Measurements from ENCODE around the gene ARHGAP27.
"Not testable (repeated sequence)": the region's sequence is repeated elsewhere in the genome, so short reads cannot be mapped to it uniquely, and the experiment has no call there.

ARHGAP27 gene

DNA sequence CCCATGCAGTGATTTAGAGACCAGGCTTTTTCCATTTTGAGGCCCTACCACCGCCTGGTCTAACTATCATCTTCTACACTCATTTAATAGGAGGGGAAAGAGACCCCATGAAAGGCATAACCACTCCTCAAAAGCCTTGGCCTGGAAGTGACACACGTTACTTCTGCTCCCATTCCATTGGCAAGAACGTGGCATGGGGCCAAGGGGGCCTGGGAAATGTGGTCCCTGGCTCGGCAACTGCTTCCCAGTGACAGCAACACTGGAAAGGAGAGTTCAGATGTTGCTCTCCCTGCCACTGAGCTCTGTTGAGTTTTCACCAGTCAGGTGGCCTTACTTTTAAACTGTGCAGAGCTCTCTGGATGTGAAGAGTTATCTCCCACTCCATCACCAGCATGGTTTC is 70.7 kb downstream of the ARHGAP27 start:
- no peak for DNase-seq (ENCODE audit: low spot score)

- DNase-seq (ENCODE audit: low spot score) = no peak
Observed at GRCh38 chr17:45361451-45361850, 71.2 kb downstream of the ARHGAP27 start.

GRCh38 chr17:45357364-45357997 is 75.2 kb downstream of the ARHGAP27 start:
- DNase-seq (ENCODE audit: low spot score) = no peak

DNA sequence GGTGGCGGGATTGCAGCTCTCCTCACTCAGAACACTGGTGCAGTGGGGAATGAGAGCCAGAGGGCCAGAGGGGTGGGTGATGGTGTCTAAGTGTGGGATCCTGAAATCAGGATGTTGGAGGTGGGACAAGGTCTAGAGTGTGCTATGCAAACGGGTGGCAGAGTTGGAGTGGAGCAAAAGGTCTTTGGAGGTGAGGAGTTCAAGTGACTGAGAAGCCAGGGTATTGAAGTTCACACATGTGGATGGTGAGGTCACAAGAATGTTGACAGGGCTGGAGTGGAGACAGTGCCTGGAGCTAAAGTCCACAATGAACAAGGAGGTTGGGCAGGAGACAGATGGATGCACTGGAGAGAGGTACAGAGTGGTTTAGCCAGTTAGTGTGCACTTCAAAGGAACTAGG is 77.6 kb downstream of the ARHGAP27 start:
- DNase-seq (ENCODE audit: low spot score) = no peak

DNA sequence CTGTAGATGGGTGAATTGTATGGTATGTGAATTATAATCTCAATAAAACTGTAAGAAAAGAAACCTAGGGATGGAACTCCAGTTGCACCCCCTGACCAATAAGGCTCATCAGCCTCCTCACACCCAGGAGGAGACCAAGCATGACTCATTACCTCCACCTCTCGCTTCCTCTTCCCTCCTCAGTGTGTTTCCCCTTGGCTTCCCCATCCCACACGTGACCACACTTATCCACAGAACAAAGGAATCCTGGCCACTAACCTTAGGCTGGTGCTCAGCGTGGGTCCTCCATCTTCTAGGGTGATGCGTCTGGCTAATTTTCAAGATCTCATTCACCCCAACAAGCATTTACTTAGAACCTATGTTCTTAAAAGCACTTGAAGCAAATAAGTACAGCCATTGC is 79.6 kb downstream of the ARHGAP27 start:
- DNase-seq (ENCODE audit: low spot score) = no peak

- no peak for DNase-seq (ENCODE audit: low spot score)
Observed at GRCh38 chr17:45351831-45352230, 80.8 kb downstream of the ARHGAP27 start.

- no peak for DNase-seq (ENCODE audit: low spot score)
Observed at GRCh38 chr17:45347444-45347843, 85.2 kb downstream of the ARHGAP27 start.

DNA sequence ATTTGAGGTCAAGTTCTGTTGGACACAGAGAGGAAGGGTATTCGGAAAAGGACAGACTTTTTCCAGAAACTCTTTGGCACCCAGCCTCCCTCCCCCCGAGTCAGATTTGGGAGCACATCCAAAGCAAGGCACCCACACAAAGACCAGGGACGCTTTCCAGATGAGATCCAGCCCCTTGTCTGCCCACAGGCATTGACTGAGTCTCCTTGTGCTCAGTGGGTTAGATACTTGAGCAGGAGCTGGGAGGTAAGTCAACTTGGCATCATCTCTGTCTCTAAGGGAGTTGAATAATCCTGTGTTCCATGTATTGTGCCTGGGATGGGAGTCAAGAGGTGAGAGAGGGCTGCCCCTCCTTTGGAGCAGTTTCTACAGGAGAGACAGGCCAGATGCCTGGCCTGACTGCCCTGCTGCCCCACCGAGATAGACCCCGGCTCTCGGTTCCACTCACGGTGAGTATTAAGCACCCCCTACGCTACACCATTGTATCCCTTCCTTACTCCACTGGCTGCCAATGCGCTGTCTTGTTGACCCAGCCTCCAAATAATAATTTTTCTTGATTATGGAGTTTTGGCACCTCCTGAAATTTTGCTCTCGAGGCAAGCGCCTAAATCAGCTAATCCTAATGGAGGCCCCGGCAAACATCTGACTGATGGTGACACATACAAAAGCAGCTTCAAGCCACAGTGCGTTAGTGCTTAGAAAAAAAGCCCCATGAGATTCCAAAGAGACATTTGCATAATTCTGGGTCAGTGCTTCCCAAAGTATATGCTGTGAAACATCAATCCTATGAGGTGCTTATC is 86.3 kb downstream of the ARHGAP27 start:
- DNase-seq (ENCODE audit: low spot score) = peak; percentile 38

- peak; percentile 24 for DNase-seq (ENCODE audit: low spot score)
Observed at GRCh38 chr17:45345554-45346215, 87.0 kb downstream of the ARHGAP27 start.

- peak; percentile 33 for DNase-seq (ENCODE audit: low spot score)
Observed at GRCh38 chr17:45345246-45345553, 87.5 kb downstream of the ARHGAP27 start.

DNA sequence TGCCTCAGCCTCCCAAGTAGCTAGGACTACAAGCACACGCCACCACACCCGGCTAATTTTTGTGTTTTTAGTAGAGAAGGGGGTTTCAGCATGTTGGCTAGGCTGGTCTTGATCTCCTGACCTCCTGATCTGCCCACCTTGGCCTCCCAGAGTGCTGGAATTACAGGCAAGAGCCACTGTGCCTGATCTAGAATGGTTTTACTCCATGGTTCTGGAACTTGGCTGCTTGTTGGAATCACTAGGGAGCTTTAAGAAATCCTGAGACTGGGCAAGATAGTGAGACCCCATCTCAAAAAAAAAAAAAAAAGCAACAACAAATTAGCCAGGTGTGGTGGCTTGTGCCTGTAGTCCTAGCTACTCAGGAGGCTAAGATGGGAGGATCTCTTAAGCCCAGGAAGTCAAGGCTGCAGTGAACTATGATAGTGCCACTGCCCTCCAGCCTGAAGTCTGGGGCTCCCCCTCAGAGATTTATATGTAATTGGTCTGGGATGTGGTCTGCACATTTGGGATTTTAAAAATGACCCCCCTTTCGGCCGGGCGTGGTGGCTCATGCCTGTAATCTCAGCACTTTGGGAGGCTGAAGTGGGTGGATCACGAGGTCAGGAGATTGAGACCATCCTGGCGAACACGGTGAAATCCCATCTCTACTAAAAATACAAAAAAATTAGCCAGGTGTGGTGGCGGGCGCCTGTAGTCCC is 88.6 kb downstream of the ARHGAP27 start:
- DNase-seq (ENCODE audit: low spot score) = not testable (repeated sequence)

Data from D341Med (cell line).